Thymus (tissue), 11 donors: ENCODE data around the gene PEAK1. TPM values are rescaled to one million over a fixed set of nuclear protein-coding genes. Genes with fewer than 3 reads are reported as not detected.
"Not testable (repeated sequence)": the region's sequence is repeated elsewhere in the genome, so short reads cannot be mapped to it uniquely, and the experiment has no call there.

Experiments
- DNase-seq, 9 donors: peaks; one replicate each; pipeline ENCODE4 v3.0.0-alpha.2; 2013; ENCODE audit warnings: low spot score in 9 of 9, low read depth in 6 of 9, missing footprints in 1 of 9
- H3K27ac ChIP-seq, 2 donors: one replicate each; pipeline ENCODE4 v1.5.1; 2013; ENCODE audit warnings: control low read depth in 1 of 2, low read depth in 1 of 2, low read length in 1 of 2, mild to moderate bottlenecking in 1 of 2, moderate library complexity in 1 of 2
- H3K27me3 ChIP-seq, 2 donors: one replicate each; pipeline ENCODE4 v1.5.1; 2013; ENCODE audit warnings: low read length in 1 of 2; ENCODE audit not compliant: control insufficient read depth in 2 of 2, insufficient read depth in 1 of 2
- H3K36me3 ChIP-seq, 2 donors: one replicate each; pipeline ENCODE4 v1.5.1; 2013; ENCODE audit warnings: low read length in 1 of 2, mild to moderate bottlenecking in 1 of 2, moderate library complexity in 1 of 2; ENCODE audit not compliant: control insufficient read depth in 2 of 2, insufficient read depth in 2 of 2
- H3K4me1 ChIP-seq, 2 donors: one replicate each; pipeline ENCODE4 v1.5.1; 2013; ENCODE audit warnings: low read length in 2 of 2; ENCODE audit not compliant: control insufficient read depth in 2 of 2, insufficient read depth in 2 of 2
- H3K4me3 ChIP-seq, 2 donors: one replicate each; pipeline ENCODE4 v1.5.1; 2013; ENCODE audit warnings: low read length in 2 of 2, control low read depth in 1 of 2, mild to moderate bottlenecking in 1 of 2
- H3K9me3 ChIP-seq, 2 donors: one replicate each; pipeline ENCODE4 v1.5.1; 2013; ENCODE audit warnings: low read length in 1 of 2, mild to moderate bottlenecking in 1 of 2; ENCODE audit not compliant: control insufficient read depth in 2 of 2, insufficient read depth in 1 of 2
- WGBS: extraction: QIAGEN DNeasy Blood & Tissue Kit; methylation state at CpG from one replicate; pipeline ENCODE4 v1.1.7; 2013; 5-methylcytosine and 5-hydroxymethylcytosine counted together
- polyA plus RNA-seq: library from polyadenylated mRNA; stranded (reverse); fragments of 200-250 nt; gene quantifications from one replicate; pipeline ENCODE4 v1.2.3, GENCODE V29; 2013
- total RNA-seq: library from RNA; stranded (reverse); fragments of 120-200 nt; gene quantifications from one replicate; pipeline ENCODE4 v1.2.4, GENCODE V29; 2013
- donor health status: healthy.

Gene PEAK1
- total and polyA plus RNA-seq, 2 donors = 4.7 to 7.8 TPM

DNA sequence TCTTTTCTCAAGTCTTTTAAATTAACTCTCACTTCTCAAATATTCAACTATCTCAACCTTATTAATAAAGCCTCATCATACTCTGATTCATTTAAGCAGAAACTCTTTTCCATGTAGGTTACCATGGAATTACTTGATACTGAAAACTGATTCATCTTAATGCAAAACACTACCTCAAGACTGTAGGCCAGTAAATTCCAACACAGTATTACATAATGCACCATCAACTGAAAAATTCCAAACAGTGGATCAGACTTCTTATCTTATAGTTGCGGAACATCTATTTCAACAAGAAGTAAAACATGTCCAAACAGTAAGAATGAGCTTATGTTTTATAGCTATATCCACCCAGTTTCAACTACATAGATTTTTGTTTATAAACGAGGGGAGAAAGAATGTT, 124.5 kb downstream of the PEAK1 start:
- Histone ChIP-seq H3K4me3 (no peak overlapping the region), H3K27ac (no peak overlapping the region), H3K36me3 (no peaks in the 10 kb centered on the region), H3K9me3 (no peaks in the 10 kb centered on the region), H3K4me1 (no peaks in the 10 kb centered on the region), H3K27me3 (no peaks in the 10 kb centered on the region)
- WGBS = 95% methylated on average over 2 of the region's 2 CpGs
- no peak for DNase-seq

DNA sequence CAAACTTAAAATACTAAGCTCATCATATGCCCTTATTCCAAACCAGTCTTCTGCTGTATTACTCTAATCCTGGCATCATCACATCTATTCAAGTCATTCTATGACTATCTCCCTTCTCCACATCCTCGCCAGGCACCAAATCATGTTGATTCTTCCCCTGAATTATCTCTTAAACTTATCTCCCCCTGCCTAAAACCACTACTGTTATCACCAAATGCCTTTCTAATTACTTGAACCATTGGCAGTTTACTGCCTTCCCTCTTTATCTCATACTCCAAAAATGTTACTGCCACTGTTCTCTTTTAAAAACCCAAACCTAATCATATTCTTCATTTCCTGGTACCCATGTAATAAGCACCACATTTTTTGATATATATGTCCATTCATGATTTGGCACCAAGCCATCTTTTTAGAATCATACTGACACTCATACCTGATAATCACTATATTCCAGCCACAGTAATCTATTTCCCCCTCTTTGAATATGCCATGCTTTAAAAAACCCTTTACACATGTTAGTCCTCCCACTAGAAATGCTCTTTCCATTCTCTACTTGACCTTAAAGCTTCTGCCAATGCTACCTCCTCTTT, 126.8 kb downstream of the PEAK1 start:
- Histone ChIP-seq H3K36me3 (no peaks in the 10 kb centered on the region), H3K4me1 (no peaks in the 10 kb centered on the region), H3K4me3 (no peak overlapping the region), H3K27ac (no peak overlapping the region), H3K9me3 (no peaks in the 10 kb centered on the region), H3K27me3 (no peaks in the 10 kb centered on the region)
- DNase-seq = no peak
- 97% methylated on average over 1 of the region's 1 CpG for WGBS

DNA sequence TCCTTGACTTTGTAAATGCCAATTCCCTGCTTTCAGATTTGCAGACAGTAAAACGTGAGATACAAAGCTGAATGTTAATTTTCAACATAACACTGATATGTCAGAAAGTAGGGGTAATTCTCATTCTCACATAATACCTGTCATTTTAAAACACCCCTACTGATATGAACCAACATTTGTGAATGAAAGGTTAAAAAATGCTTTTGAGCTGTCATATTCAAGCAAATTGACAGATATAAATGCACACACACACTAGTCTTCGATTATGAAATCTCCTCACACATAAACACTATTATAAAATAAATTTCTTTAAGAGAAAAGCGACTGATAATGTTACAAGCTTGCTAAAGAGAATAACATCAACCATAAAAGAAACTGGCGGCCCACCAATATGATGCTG, 128.8 kb downstream of the PEAK1 start:
- no peak for DNase-seq
- Histone ChIP-seq H3K4me1 (no peaks in the 10 kb centered on the region), H3K4me3 (no peak overlapping the region), H3K9me3 (no peaks in the 10 kb centered on the region), H3K27me3 (no peaks in the 10 kb centered on the region), H3K36me3 (no peaks in the 10 kb centered on the region), H3K27ac (no peak overlapping the region)
- 94% methylated on average over 4 of the region's 4 CpGs for WGBS

DNA sequence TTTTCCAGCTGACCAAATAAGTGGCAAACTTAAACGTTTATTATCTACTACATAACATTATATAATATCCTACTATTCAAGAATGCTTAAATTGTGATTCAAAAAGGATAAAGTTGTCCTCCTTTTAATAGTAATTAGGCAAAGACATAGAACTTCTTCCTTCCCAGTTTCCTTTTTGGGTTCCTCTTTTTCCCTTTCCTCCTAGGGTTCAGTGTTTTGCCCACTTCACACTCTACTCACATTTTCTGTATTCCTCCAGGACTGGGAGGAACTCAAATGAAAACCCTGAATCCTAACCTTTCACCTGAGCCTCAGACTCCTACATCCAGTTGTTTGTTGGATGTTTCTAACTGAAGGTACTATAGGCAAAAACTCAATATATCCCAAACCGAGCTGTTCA, 132.5 kb downstream of the PEAK1 start:
- H3K4me1 ChIP-seq = no peaks in the 10 kb centered on the region
- no peak overlapping the region for H3K4me3 ChIP-seq
- DNase-seq = no peak
- H3K36me3 ChIP-seq = no peaks in the 10 kb centered on the region
- no peaks in the 10 kb centered on the region for H3K9me3 ChIP-seq
- H3K27me3 ChIP-seq = no peaks in the 10 kb centered on the region
- WGBS = 93% methylated on average over 2 of the region's 2 CpGs
- no peak overlapping the region for H3K27ac ChIP-seq

DNA sequence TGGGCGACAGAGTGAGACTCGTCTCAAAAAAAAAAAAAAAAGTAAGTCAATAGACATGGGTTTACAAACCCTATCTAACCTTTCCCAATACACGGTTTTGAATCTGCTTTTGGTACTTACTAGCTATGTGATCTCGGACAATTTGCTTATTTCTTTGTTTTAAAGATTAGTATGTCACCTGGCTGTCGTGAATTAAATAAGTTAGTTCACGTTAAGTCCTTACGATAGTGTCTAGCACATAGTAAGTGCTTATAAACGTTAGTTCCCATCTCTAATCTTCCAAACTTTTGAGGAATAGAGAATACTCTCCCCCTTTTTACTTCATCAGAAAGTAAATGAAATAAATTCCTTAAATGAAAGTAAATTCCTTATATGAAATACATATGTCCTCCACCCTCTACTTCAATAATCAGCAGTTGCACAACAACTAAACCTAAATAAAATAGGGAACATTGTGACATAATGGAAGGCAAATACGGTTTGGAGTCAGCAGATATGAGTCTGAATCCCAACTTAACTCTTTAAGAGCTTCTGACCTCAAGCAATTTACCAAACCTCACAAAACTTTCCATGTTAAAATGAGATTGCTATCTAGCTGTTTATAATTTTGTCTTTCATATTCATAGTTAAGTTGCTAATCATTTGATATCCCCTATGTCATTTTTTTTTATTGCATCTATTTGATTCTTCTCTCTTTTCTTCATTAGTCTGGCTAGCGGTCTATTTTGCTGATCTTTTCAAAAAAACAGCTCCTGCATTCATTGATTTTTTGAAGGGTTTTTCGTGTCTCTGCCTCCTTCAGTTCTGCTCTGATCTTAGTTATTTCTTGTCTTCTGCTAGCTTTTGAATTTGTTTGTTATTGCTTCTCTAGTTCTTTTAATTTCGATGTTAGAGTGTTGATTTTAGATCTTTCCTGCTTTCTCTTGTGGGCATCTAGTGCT, 134.6 kb downstream of the PEAK1 start:
- Histone ChIP-seq H3K36me3 (no peaks in the 10 kb centered on the region), H3K27ac (no peak overlapping the region), H3K4me3 (no peak overlapping the region), H3K27me3 (no peaks in the 10 kb centered on the region), H3K9me3 (no peaks in the 10 kb centered on the region), H3K4me1 (no peaks in the 10 kb centered on the region)
- 97% methylated on average over 12 of the region's 12 CpGs for WGBS
- no peak for DNase-seq

DNA sequence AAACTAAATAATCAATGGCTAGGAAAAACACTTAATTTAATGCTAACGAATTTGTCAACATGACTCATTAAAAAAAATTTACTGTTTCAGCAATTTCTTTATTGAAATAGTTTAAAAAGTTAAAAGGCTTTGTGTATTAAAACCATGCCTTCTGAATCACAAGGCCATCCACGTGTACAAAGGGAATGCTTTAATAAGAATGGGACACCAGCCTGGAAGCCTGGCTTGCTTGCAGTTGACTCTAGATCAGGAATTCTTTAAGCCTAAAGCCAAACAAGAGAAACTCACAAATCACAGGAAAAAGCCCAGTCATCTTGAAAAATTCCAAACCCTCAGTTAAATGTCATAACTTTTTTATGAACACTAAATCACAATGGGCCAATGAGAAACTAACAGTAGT, 137.6 kb downstream of the PEAK1 start:
- DNase-seq = no peak

DNA sequence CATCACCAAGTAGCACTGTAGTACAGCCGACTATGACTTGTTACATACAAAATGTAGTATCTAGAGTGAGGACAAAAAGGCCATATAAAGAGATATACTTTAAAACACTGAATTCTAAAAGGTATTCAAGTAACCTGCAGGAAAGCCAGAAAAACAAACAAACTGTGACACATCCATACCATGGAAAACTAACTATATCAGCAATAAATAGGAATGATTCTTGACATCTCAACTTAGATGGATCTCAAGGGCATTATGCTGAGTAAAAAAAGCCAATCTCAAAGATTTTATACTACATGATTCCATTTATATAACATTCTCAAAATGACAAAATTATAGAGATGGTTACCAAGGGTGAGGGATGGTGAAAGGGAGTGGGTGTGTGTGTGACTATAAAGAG, 143.0 kb downstream of the PEAK1 start:
- Histone ChIP-seq H3K27me3 (no peaks in the 10 kb centered on the region), H3K36me3 (peaks cover 0 to 4% of the 10 kb centered on the region in 2 donors), H3K4me1 (no peaks in the 10 kb centered on the region), H3K9me3 (no peaks in the 10 kb centered on the region), H3K4me3 (no peak overlapping the region), H3K27ac (no peak overlapping the region)
- 95% methylated on average over 1 of the region's 1 CpG for WGBS
- no peak for DNase-seq

More for the DNA sequence above, 137.6 kb downstream of the PEAK1 start:
- Histone ChIP-seq H3K36me3 (peaks cover 0 to 4% of the 10 kb centered on the region in 2 donors), H3K4me3 (no peak overlapping the region), H3K4me1 (no peaks in the 10 kb centered on the region), H3K27ac (no peak overlapping the region), H3K27me3 (no peaks in the 10 kb centered on the region), H3K9me3 (no peaks in the 10 kb centered on the region)
- 98% methylated on average over 2 of the region's 2 CpGs for WGBS

DNA sequence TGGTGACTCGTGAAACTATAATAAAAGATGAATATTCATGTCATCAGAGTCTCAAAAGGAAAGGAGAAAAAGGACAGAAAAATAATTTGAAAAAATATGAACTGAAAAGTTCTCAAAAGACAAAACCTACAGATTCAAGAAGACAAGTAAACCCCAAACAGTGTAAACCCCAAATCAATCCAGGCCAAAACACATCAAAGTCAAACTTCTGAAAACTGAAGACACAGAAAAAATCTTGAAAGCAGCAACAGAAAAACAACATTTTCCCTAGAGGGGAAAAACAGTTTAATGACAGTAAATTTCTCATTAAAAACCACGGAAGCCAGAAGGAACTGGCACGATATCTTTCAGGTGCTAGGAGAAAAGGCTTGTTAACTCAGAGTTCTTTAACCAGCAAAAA, 143.8 kb downstream of the PEAK1 start:
- 41% methylated on average over 3 of the region's 3 CpGs for WGBS
- peak in 1 of 9 donors; percentile 13 for DNase-seq
- H3K27me3 ChIP-seq = no peaks in the 10 kb centered on the region
- no peak overlapping the region for H3K27ac ChIP-seq
- peaks cover 0 to 4% of the 10 kb centered on the region in 2 donors for H3K36me3 ChIP-seq
- H3K4me1 ChIP-seq = no peaks in the 10 kb centered on the region
- H3K4me3 ChIP-seq = no peak overlapping the region
- no peaks in the 10 kb centered on the region for H3K9me3 ChIP-seq

DNA sequence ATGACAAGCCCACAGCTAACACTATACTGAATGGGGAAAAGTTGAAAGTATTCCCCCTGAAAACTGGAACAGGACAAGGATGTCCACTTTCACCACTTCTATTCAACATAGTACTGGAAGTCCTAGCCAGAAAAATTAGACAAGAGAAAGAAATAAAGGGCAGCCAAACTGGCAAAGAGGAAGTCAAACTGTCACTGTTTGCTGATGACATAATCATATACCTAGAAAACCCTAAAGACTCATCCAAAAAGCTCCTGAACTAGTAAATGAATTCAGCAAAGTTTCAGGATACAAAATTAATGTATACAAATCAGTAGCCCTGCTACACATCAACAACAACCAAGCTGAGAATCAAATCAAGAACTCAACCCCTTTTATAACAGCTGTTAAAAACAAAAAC, 146.8 kb downstream of the PEAK1 start:
- H3K27me3 ChIP-seq, H3K36me3 ChIP-seq, DNase-seq, H3K4me1 ChIP-seq, H3K27ac ChIP-seq, H3K4me3 ChIP-seq, H3K9me3 ChIP-seq: not testable (repeated sequence)
